ENCODE results near the gene IRX6.

GRCh38 chr16:55364811-55365210 lies 40.8 kb downstream of the IRX6 start:
- TF ChIP-seq ZFX (IDR thresholded peaks at IDR 0.05; ENCODE audit: borderline replicate concordance) (no peak), CTCF (IDR thresholded peaks at IDR 0.05) (no peak)
